ENCODE measurements around the gene FGD2.
"Not testable (repeated sequence)": the region's sequence is repeated elsewhere in the genome, so short reads cannot be mapped to it uniquely, and the experiment has no call there.

FGD2 gene

DNA sequence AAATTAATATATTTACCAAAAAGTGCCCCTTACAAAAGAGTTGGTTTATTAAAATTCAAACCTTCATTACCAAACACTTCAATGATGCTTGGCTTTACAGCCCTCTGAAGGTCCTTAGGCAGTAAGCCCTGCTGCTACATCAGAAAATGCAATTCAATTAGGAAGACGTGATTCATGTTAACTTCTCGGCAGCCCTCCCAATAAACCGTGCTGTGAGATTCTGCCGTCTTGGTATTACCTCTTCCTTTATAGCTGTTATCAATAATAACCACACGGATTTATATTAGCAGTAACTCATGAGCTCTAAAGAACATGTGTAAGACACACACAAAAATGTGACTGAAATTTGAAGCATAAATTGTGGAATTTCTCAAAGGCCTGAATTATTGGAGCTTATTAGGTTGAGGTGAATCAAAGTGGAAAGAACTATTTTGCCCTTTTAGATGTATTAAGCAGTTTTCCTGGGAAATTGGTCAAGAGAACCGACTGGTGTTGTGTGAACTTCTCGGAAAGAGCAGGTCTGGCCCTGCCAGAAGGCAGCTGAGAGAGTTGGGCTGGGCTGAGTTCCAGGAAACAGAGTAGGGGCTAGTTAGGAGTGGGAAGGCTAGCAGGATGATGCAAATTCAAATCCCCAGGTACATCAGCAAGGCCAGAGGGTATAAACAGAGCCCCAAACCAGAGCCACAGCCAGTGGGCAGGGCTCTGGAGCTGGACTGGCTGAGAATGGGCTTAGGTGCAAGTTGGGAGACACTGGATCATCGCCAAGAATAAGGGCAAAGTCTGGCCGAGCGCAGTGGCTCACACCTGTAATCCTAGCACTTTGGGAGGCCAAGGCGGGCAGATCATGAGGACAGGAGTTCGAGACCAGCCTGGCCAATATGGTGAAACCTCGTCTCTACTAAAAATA is 33.1 kb downstream of the FGD2 start:
- no peak for DNase-seq (ENCODE audit: low read depth in 2 of 3, low spot score in 2 of 3)

DNA sequence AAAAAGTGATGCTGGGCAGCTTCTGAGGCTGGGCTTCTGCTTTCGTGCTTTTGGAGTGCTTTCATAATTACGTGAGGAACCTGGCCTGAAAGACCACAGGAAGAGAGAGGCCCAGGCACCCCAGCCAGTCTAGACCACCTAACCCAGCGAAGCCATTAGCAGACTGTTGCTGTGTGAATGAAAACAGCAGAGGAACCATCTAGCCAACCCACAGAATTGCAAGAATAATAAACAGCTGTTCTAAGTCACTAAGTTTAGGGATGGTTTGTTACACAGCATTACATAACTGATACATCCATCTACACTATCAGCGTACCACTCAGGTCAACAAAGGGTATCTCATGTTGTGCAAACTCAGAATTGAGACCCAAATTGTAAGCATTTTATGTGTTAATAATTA is 34.5 kb downstream of the FGD2 start:
- no peak for DNase-seq (ENCODE audit: low read depth in 2 of 3, low spot score in 2 of 3)

DNA sequence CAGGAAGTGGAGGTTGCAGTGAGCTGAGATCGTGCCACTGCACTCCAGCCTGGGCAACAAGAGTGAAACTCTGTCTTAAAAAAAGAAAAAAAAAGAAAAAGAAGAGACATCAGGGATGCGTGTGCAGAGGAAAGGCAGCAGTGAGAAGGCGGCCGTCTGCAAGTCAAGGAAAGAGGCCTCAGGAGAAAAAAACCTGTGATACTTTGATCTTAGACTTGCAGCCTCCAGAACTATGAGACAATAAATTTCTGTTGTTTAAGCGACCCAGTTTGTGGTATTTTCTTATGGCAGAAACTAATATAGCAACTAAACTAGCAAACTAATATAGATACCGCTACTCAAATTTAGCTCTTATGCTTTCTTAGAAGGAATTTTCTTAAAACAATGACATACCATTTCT is 36.1 kb downstream of the FGD2 start:
- no peak for DNase-seq (ENCODE audit: low read depth in 2 of 3, low spot score in 2 of 3)

DNA sequence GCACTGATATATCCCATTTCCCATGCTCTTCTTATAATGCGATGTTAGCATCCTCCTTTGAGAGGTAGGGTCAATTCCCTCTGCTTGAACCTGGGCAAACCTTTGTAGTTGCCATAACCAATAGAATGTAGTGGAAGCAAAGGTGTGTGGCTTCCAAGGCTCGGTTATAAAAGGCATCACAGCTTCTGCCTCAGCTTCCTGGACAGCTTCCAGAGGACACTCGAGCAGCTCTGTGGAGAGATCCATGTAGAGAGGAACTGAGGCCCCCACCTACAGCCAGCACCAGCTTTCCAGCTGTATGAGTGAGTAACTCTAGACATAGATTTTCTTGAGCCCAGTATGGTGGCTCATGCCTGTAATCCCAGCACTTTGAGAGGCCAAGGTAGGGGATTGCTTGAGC is 36.7 kb downstream of the FGD2 start:
- no peak for DNase-seq (ENCODE audit: low read depth in 2 of 3, low spot score in 2 of 3)

DNA sequence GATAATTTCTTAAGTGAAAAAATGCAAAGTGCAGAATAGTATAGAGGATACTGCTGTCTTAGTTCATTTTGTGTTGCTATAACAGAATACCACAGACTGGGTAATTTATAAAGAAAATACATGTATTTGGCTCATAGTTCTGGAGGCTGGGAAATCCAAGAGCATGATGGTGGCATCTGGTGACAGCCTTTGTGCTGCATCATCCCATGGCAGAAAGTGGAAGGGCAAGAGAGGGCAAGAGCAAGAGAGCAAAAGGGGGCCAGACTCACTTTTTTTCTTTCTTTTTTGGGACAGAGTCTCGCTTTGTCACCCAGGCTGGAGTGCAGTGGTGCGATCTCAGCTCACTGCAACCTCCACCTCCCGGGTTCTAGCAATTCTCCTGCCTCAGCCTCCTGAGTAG is 37.6 kb downstream of the FGD2 start:
- not testable (repeated sequence) for DNase-seq (ENCODE audit: low read depth in 2 of 3, low spot score in 2 of 3)

DNA sequence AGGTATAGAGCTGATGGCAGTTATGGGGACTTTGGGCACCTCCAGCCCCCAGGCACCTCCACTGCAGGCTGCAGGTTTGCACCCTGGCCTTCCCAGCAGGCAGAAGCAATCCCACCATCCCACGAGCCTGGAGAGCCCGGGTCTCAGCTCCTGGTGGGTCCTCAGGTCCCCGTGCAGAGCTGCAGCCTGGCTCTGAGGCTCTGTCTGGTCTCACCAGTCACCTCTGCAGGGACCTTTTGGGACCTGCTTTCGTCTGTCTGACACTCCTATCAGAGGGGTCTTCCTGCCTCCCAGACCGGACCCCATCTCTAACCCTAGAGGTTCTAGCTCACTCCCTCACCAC is 41.9 kb downstream of the FGD2 start:
- no peak for DNase-seq (ENCODE audit: low read depth in 2 of 3, low spot score in 2 of 3)

DNA sequence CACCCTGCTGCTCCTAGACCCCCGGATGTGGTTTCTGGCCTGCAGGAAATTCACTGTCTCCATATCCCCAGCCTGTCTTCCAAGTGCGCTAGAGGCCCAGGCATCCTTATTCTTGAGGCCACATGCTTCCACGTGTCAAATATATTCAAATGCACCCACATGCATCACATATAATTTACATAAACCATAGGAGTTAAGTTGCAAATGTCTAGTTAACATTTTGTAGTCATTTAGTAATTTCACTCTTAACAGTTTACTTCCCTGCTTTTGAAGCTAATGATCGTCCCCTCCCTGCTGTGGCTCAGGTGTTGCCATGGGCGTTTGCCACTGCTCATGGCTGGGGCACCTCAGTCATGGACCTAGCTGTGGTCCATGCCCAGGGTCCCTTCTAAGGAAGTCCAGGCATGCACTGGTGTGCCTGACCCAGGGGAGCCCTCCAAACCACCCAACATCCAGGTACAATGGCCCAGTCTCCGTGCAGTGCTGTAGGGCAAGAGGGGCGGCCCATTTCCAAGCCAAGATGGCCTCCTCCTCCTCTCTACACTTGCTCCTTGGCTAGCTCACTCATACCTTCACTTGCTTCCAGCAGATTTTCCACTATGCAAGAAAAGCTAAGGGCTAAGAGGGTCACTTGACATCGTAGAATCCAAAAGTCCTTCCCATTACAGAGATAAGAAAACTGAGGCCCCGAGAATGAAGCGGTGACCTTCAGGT is 42.4 kb downstream of the FGD2 start:
- no peak for DNase-seq (ENCODE audit: low read depth in 2 of 3, low spot score in 2 of 3)

DNA sequence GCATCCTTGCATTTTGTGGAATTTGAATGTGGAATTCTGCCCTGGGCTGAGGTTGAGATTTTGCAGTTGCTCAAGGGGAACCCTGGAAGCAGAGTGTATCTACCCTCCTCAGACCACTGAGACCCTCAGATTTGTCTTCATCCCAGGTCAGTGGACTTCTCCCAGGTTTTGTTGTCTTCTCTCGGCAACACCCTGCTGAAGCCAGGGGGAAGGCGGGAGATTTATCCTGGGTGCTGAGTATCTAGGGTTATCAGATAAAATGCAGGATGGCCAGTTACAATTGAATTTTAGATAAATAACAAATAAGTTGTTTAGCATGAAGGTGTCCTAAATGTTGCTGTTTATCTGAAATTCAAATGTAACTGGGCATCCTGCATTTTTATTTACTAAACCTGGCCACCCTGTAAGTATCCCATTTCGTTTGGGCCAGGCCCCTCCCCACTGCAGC is 43.0 kb downstream of the FGD2 start:
- no peak for DNase-seq (ENCODE audit: low read depth in 2 of 3, low spot score in 2 of 3)

DNA sequence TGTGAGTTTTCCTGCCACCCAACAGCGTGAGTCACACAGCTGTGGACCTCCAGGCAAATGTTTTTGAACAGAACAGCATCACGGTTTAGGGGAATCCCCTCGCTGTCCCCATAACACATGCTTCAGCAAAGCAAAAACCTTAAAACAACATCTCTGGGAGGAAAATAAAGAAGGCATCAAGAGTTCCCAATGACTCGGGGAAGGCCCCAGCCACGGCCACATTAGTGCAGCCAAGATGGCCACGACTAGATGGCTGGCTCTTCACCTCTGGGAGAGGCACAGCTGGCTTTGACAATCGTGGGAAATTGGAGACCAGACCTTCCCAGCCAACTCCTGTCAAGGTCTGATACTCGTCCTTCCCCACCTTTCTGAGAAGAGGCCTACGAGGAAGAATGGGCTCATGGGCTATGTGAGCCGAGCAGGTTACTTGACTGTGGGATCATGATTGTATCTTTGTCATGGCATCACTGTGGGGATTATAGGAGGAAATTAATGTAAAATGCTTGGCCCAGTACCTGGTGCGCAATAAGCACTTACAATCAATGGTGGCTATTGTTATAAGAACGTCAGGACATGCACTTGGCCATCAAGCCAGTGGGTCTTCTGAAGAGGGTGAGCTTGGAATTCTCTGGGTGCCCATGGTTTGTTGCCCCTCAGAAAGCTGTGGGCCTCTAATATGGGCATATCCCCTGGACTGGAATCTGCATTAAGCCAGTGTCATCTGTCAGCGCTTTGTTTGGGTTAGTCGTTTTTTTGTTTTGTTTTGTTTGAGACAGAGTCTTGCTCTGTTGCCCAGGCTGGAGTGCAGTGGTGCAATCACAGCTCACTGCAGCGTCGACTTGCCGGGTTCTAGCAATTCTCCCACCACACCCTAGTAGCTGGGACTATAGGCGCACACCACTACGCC is 43.6 kb downstream of the FGD2 start:
- DNase-seq (ENCODE audit: low read depth in 2 of 3, low spot score in 2 of 3): peak in 2 of 3 experiments; percentile 26 to 45

DNA sequence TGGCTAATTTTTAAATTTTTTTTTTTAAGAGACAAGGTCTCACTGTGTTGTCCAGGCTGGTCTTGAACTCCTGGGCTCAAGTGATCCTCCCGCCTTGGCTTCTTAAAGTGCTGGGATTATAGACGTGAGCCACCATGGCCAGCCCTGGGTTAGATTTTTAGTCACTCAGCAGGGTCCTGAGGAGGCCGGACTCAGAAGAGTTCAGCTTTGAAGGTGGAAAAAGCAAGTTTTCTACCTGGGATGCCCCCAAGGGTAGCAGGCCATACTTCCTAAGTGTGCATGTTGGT is 44.2 kb downstream of the FGD2 start:
- no peak for DNase-seq (ENCODE audit: low read depth in 2 of 3, low spot score in 2 of 3)

DNA sequence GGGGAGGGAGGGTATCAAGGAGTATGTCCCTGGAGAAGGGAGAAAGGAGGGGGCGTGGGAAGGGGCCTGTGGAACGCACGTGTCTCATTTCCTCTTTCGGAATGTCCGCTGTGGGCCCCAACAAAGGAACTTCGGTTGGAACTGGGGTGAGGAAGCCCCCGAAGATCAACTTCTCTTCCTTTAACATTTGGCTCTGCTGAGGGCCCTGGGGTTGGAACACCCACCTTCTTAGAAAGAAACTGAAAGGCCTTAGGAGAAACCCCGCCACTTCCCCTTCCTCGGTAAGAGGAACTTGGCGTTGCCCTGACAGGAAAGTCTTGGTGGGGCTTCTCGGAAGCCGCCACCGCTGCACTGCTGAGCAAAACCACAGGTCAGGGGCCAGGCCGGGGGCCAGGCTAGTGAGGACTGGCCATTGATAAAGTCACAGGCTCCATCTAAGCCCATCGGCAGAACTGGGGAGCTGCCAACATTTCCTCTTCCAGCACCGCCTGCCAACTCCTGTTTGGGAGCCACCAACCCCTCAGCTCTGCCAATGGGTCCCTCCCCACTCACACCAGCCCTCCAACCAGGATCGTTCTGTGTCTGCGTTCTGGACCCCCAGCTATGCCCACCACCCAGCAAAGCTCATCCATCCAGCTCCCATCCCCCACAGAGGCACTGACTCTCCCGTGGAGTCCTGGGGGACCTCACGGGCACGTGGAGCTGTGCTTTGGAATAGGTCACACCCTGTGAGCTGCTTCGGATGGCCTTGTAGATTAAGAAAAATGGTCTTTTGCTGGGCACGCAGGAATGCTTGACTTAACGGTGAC is 44.8 kb downstream of the FGD2 start:
- peak; percentile 52 to 59 (median 52) for DNase-seq (ENCODE audit: low read depth in 2 of 3, low spot score in 2 of 3)

DNA sequence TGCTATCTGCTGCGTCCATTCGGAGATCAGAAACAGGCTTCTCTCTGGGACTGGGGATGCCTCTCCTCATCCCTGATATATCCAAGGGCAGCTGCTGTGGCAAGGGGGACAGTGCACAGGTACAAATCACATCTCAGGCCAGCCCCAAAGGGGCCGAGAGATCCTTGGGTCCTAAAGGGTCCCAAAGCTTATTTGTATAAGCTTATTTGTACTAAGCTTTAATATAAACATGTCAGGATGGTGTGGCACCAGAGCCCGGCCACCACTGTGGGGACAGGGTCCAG is 45.3 kb downstream of the FGD2 start:
- no peak for DNase-seq (ENCODE audit: low read depth in 2 of 3, low spot score in 2 of 3)

DNA sequence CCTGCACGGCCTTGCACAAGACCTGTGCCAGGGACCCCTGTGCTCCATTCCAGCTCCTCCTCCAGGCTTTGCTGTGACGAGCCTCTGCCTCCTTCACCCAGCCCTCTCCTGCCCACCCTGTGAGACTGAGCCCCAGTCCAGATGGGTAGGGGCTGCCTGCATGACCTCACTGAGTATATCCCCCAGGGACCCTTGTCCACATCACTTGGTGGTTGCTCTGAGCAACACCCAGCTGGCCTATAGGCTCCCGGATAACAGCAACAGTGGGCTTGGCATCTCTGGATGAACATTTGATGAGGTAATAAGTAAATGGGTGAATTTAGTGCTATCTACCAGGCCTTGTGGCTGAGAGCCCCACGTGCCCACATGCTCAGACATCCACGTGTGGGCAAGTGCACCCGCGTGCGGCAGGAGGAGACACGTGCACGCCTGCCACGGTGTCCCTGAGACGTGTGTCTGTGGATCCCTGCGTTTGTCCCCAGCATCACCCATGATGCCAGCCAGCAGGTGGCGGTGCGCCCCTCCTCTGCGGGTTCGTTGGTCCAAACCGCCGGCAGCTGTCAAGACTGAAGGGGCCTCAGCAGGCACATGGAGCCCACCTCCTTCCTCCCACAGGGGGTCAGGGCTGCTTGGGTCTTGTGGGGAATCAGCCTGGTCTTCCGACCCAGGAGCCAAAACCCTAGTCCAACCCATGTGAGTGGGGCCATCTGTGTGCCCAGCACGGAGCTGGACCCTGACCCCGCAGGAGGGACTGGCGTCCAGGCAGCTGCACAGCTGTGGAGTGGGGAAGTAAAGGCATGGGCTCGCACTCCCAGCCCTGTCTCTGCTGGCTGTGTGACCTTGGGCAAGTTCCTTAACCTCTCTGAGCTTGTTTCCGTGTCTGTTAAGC is 45.9 kb downstream of the FGD2 start:
- peak; percentile 77 to 88 (median 83) for DNase-seq (ENCODE audit: low read depth in 2 of 3, low spot score in 2 of 3)

DNA sequence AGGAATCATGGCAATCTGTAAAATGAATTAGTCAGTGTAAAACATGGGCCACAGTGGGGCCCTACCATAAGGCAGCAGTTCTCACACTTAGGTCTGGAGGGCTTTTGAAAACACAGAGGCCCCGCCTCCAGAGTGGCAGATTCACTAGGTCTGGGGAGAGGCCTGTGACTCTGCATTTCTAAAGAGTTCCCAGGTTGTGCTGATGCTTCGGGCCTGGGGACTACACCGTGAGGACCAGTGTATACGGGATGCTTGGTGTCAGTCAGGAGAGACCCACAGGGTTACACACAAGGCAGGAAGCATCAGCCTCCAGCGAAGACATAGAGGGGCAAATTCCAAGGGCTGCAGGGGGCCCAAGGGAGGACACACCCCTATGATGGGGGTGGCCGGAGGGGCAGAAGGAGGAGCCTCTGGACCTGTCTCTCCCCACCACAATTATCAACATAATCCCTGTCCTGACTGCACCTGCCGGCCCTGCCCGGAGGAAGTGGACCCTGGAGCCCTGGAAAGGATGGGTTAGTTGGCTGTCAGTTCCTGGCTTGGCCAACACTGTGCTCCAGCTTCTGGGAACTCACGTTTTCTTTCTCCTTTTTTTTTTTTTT is 46.7 kb downstream of the FGD2 start:
- no peak for DNase-seq (ENCODE audit: low read depth in 2 of 3, low spot score in 2 of 3)

DNA sequence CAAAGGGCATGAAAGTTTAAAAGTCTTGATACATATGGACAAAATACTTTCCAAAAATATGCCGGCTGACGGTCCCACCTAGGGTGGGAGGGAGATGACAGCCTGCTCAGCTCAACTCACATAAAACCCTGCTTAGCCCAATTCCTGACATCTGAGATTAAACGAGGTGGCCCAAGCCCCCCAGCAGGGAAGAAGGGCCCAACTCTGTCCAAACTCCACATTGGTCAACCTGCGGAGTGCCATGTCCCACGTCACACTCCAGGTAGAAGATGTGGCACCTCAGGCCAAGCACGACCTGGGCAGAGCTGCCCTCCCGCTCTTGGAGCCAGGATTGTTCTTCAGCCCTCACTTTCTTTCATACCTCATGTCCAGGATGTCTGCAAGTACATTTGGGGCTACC is 48.2 kb downstream of the FGD2 start:
- no peak for DNase-seq (ENCODE audit: low read depth in 2 of 3, low spot score in 2 of 3)

DNA sequence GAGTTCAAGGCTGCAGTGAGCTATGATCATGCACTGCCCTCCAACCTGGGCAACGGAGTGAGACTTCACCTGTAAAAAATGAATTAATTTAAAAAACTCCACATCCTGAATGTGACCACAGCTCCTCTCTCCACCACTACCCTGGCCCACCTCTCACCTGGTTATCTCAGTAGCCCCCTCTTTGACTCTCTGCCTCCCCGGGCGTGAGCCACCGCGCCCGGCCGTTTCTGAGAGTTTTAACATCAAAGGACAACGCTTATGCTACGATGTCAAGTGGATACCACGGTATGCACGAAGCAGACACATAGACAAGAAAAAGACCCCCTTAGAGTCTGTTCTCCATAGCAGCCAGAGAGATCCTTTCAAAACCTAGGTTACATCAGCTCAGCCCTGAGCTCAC is 48.7 kb downstream of the FGD2 start:
- no peak for DNase-seq (ENCODE audit: low read depth in 2 of 3, low spot score in 2 of 3)

DNA sequence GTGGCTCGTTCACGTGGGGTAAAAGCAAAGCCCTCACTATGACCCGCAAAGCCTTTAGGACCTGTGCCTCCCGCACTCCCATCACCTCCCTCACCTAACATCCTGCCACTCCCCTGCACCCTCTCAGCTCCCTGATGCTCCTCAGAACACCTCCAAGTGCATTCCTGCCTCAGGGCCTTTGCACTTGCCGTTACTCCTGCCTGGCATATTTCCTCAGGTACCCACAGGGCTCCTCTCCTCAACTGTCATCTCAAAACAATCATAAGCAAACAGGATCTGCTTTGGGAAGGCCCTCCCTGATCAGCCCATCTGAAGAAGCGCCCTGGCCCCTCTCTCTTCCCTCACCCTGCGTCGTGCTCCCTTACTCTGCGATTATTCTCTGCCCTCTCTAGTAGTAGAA is 49.1 kb downstream of the FGD2 start:
- no peak for DNase-seq (ENCODE audit: low read depth in 2 of 3, low spot score in 2 of 3)

DNA sequence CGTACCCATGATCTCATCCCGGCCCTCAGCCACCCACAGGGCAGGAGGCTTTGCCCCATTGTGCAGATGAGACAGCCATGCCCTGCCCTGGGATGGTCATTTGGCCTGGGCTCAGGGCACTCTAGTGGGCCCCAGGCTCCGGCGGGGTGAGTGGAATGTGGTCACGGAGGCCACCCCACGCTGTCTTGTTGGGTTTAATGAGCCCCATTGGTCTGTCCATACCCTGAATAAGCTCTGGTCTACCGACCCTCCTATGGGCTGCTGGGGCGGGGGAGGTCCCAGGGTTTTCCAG is 50.6 kb downstream of the FGD2 start:
- no peak for DNase-seq (ENCODE audit: low read depth in 2 of 3, low spot score in 2 of 3)

DNA sequence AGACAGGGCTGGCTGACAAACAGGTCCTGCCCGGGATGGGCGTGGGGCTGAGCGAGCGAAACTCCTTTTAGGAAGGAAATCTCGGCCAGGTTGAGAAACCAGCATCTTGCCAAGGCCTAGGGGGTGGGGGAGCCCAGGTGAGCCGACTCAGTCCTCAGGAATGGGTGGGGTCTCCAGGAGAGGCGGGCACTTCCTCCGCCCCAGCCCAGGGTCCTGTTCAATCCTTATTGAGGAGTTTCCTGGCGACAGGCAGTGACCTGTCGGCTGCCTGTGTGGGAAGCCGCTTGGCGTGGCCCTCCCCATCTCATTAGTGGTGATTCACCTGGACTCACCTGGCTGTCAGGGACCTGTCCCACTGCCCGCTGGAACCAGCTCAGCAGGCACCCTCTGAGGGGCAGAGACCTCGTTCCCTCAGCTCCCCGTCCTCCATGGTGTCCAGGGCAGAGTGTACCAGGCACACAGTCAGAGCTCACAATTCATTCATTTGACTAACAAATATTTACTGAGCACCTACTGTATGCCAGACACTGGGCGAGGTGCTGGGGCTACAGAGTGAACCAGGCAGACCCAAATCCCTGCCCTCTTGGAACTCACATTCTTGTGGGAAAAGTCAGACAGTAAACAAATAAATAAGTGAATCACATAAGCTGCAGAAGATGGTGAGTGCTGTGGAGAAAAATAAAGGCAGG is 51.1 kb downstream of the FGD2 start:
- DNase-seq (ENCODE audit: low read depth in 2 of 3, low spot score in 2 of 3): no peak

DNA sequence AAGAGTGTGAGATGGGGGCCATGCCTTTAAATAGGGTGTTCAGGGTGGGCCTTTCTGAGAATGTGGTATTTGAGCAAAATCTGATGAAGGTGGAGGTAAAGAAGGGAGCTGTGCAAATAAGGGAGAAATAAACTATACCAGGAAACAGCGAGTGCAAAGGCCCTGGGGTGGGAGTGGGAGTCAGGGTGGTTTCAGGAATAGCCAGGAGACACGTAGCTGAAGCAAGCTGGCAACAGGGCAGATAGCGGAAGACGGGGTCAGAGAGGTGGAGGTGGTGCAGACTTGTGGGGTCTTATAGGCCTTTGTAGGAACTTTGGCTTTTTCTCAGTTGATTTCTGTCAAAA is 51.6 kb downstream of the FGD2 start:
- no peak for DNase-seq (ENCODE audit: low read depth in 2 of 3, low spot score in 2 of 3)
